Prostate gland (tissue), 2 donors: ENCODE results near the gene LTO1. TPM values are rescaled to one million over a fixed set of nuclear protein-coding genes. Genes with fewer than 3 reads are reported as not detected.
"Not testable (repeated sequence)": the region's sequence is repeated elsewhere in the genome, so short reads cannot be mapped to it uniquely, and the experiment has no call there.

Experiments used
- DNase-seq: peaks from one replicate; pipeline ENCODE4 v3.0.0-alpha.2; 2019; ENCODE audit warnings: low spot score
- H3K27ac ChIP-seq, 2 donors: fragments of 200-600 bp; sonication (generic); 2 replicates each; pipeline ENCODE4 v1.5.1; 2017 to 2019
- H3K27me3 ChIP-seq: fragments of 200-600 bp; sonication (generic); replicated peaks from 2 replicates; pipeline ENCODE4 v1.5.1; 2019; ENCODE audit not compliant: insufficient read depth
- H3K36me3 ChIP-seq, 2 donors: fragments of 200-600 bp; sonication (generic); 1 replicate in 1 of 2; 2 replicates in 1 of 2; pipeline versions ENCODE4 v1.5.1 to v1.8.1; 2017 to 2019
- H3K4me1 ChIP-seq: fragments of 200-600 bp; sonication (generic); replicated peaks from 2 replicates; pipeline ENCODE4 v1.5.1; 2019
- H3K4me3 ChIP-seq, 2 donors: fragments of 200-600 bp; sonication (generic); 2 replicates each; pipeline ENCODE4 v1.5.1; 2017 to 2019
- H3K9me3 ChIP-seq: fragments of 200-600 bp; sonication (generic); 2 replicates; pipeline ENCODE4 v1.5.1; 2017
- CTCF ChIP-seq, 4 experiments: fragments of 200-600 bp in 2 of 4; fragments of 450-650 bp in 2 of 4; sonication (generic) in 2 of 4; IDR thresholded peaks; 1 replicate in 3 of 4; 2 replicates in 1 of 4; pipeline ENCODE4 v1.5.1; 2016 to 2019; ENCODE audit warnings: antibody characterized with exemption in 4 of 4, mild to moderate bottlenecking in 2 of 4, moderate library complexity in 2 of 4
- POLR2A ChIP-seq: fragments of 450-650 bp; IDR thresholded peaks from one replicate; pipeline ENCODE4 v1.6.1; 2016; ENCODE audit warnings: antibody characterized with exemption, mild to moderate bottlenecking
- POLR2AphosphoS5 ChIP-seq: sonication (generic); formaldehyde crosslinking; IDR thresholded peaks from one replicate; pipeline ENCODE4 v1.6.1; 2017; ENCODE audit warnings: antibody characterized with exemption
- WGBS: methylation state at CpG from one replicate; pipeline ENCODE4 v1.1.5; 2018; 5-methylcytosine and 5-hydroxymethylcytosine counted together
- intact Hi-C: fragments of 100-400 bp; cut with DNase I; formaldehyde crosslinking; loops from one replicate; pipeline ENCODE4 v1.14.2; 2022
- total RNA-seq, 2 donors: library from RNA; depleted of rRNA; stranded (reverse); fragments of >200 nt; gene quantifications; one replicate each; pipeline ENCODE4 v1.1.0, GENCODE V29; 2016

LTO1 gene
- total RNA-seq, 2 donors from 2014 or later = 14.9 to 39.5 TPM

- 88% methylated on average over 2 of the region's 2 CpGs for WGBS
- H3K27ac ChIP-seq = no peak overlapping the region
- DNase-seq = no peak
- H3K36me3 ChIP-seq = no peaks in the 10 kb centered on the region
- intact Hi-C loops = no loop called here
- no peaks in the 10 kb centered on the region for H3K4me1 ChIP-seq
- H3K4me3 ChIP-seq = no peak overlapping the region
- no peak for TF ChIP-seq POLR2A
- no peak for TF ChIP-seq POLR2AphosphoS5
- no peak for TF ChIP-seq CTCF (IDR thresholded peaks at IDR 0.05)
- peaks cover 15% of the 10 kb centered on the region for H3K27me3 ChIP-seq
- H3K9me3 ChIP-seq = no peaks in the 10 kb centered on the region
Observed at GRCh38 chr11:69698362-69698761, 23.2 kb upstream of the LTO1 start.

GRCh38 chr11:69697861-69698260 is 22.7 kb upstream of the LTO1 start:
- no peaks in the 10 kb centered on the region for H3K4me1 ChIP-seq
- no peak for DNase-seq
- TF ChIP-seq POLR2AphosphoS5 = no peak
- TF ChIP-seq CTCF (IDR thresholded peaks at IDR 0.05) = no peak
- TF ChIP-seq POLR2A = no peak
- no peak overlapping the region for H3K27ac ChIP-seq
- H3K36me3 ChIP-seq = no peaks in the 10 kb centered on the region
- intact Hi-C loops = no loop called here
- peaks cover 10% of the 10 kb centered on the region for H3K27me3 ChIP-seq
- H3K9me3 ChIP-seq = no peaks in the 10 kb centered on the region
- 84% methylated on average over 10 of the region's 10 CpGs for WGBS
- no peak overlapping the region for H3K4me3 ChIP-seq

- no peak overlapping the region for H3K4me3 ChIP-seq
- no peaks in the 10 kb centered on the region for H3K9me3 ChIP-seq
- no peaks in the 10 kb centered on the region for H3K4me1 ChIP-seq
- no peaks in the 10 kb centered on the region for H3K36me3 ChIP-seq
- WGBS = 92% methylated on average over 8 of the region's 8 CpGs
- no peak for DNase-seq
- TF ChIP-seq POLR2A (no peak), CTCF (IDR thresholded peaks at IDR 0.05) (no peak), POLR2AphosphoS5 (no peak)
- H3K27ac ChIP-seq = no peak overlapping the region
- H3K27me3 ChIP-seq = peaks cover 6% of the 10 kb centered on the region
- intact Hi-C loops = no loop called here
Observed at GRCh38 chr11:69697469-69697843, 22.3 kb upstream of the LTO1 start.

- peaks cover under 1% of the 10 kb centered on the region for H3K27me3 ChIP-seq
- intact Hi-C loops = no loop called here
- no peak for DNase-seq
Observed at GRCh38 chr11:69696749-69697468, 21.8 kb upstream of the LTO1 start.

GRCh38 chr11:69695995-69696394 is 20.8 kb upstream of the LTO1 start:
- intact Hi-C loops, H3K27me3 ChIP-seq: not testable (repeated sequence)

More at GRCh38 chr11:69696749-69697468, 21.8 kb upstream of the LTO1 start:
- Histone ChIP-seq H3K4me1 (no peaks in the 10 kb centered on the region), H3K36me3 (no peaks in the 10 kb centered on the region), H3K27ac (no peak overlapping the region), H3K4me3 (no peak overlapping the region), H3K9me3 (no peaks in the 10 kb centered on the region)
- WGBS = 62% methylated on average over 15 of the region's 15 CpGs
- no peak for TF ChIP-seq POLR2AphosphoS5
- TF ChIP-seq POLR2A = no peak
- no peak for TF ChIP-seq CTCF (IDR thresholded peaks at IDR 0.05)

More at GRCh38 chr11:69695995-69696394, 20.8 kb upstream of the LTO1 start:
- not testable (repeated sequence) for DNase-seq, H3K4me1 ChIP-seq, H3K36me3 ChIP-seq, H3K4me3 ChIP-seq, H3K27ac ChIP-seq, H3K9me3 ChIP-seq
- 76% methylated on average over 6 of the region's 6 CpGs for WGBS
